ENCODE measurements around the gene ARHGDIB. TPM values are rescaled to one million over a fixed set of nuclear protein-coding genes. Genes with fewer than 3 reads are reported as not detected.

The ARHGDIB gene
- total RNA-seq (2022) = 23.5 and 23.6 TPM in 2 replicates
- percentile 47 among the genes with signal in this experiment for Bru-seq, nascent RNA
- BruChase-seq, experiment 1, labeled RNA remaining after a 6-hour chase = percentile 49 among the genes with signal in this experiment
- percentile 36 among the genes with signal in this experiment for BruChase-seq, experiment 2, labeled RNA remaining after a 2-hour chase
- long read RNA-seq, transcript ARHGDIB-204 (4 exons, 590 nt) = minor isoform, 5 of 44 reads
- long read RNA-seq, transcript ARHGDIB-201 (6 exons, 1,256 nt) = major isoform, 35 of 44 reads
- long read RNA-seq, partial matches to known transcripts = 2 of 44 reads
- long read RNA-seq, other reads (novel, unspliced or antisense) = 2 of 44 reads

GRCh38 chr12:14961466-14962152, at the start of gene ARHGDIB:
ARHGDIB (minus strand) TSS chr12:14961601; CDS start chr12:14950712, 10,889 bp downstream.
- CTCF ChIA-PET = no interaction called here
- H3K36me3 Mint-ChIP-seq (ENCODE audit: insufficient read depth, unreplicated experiment) = no peaks in the 10 kb centered on the region
- H3K4me1 Mint-ChIP-seq (ENCODE audit: low read depth, unreplicated experiment) = peaks cover 11% of the 10 kb centered on the region
- intact Hi-C loops (cut with micrococcal nuclease; ENCODE audit: unreplicated experiment) = no loop called here
- peak within 1 kb of the TSS; percentile 66 for H3K4me3 Mint-ChIP-seq (ENCODE audit: low read depth, unreplicated experiment)
- TF ChIP-seq CTCF (IDR thresholded peaks at IDR 0.05; ENCODE audit: unreplicated experiment) = no peak
- no peaks in the 10 kb centered on the region for H3K9me3 Mint-ChIP-seq (ENCODE audit: low read depth, unreplicated experiment)
- H3K27me3 Mint-ChIP-seq (ENCODE audit: unreplicated experiment) = no peaks in the 10 kb centered on the region
- no peak for DNase-seq
- no TSS peak for BruUV-seq (replicated peaks)
- peak within 1 kb of the TSS; percentile 60 for H3K27ac Mint-ChIP-seq (ENCODE audit: unreplicated experiment)

DNA sequence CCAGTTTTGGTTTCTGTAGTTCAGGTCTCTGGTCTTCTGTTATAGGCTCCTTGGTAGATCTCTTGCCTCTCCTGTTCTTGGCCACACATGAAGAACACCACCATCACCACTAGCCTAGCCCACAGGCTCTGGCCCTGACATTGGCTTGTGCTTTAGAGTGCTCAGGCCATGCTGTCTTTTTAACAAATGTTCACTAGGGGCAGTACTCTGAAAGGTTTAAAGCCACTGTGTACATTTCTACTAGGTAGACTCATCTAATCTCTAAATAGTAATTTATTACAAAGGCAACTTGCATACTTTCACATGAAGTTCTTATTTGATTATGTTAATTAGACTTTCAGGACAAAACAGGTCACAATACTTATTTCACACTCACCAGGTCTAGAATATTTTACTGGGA, 49.8 kb upstream of the ARHGDIB start:
- H3K36me3 Mint-ChIP-seq (ENCODE audit: insufficient read depth, unreplicated experiment) = no peaks in the 10 kb centered on the region
- BruUV-seq (replicated peaks) = no TSS peak
- H3K4me1 Mint-ChIP-seq (ENCODE audit: low read depth, unreplicated experiment) = no peaks in the 10 kb centered on the region
- peak; percentile 22 for TF ChIP-seq CTCF (IDR thresholded peaks at IDR 0.05; ENCODE audit: unreplicated experiment)
- peaks cover 20% of the 10 kb centered on the region for H3K27me3 Mint-ChIP-seq (ENCODE audit: unreplicated experiment)
- intact Hi-C loops (cut with micrococcal nuclease; ENCODE audit: unreplicated experiment) = loop anchor here (5.0 kb wide), 1 partner anchor 211 kb away; the partner anchor contains the start of gene RERG
- H3K4me3 Mint-ChIP-seq (ENCODE audit: low read depth, unreplicated experiment) = no peak overlapping the region
- CTCF ChIA-PET = interaction anchor here (0.6 to 1.2 kb wide), 2 partner anchors 161 to 1012 kb away, joined by 3 to 4 read pairs; no protein-coding TSS in a partner anchor
- no peak for DNase-seq
- no peak overlapping the region for H3K27ac Mint-ChIP-seq (ENCODE audit: unreplicated experiment)
- no peaks in the 10 kb centered on the region for H3K9me3 Mint-ChIP-seq (ENCODE audit: low read depth, unreplicated experiment)

DNA sequence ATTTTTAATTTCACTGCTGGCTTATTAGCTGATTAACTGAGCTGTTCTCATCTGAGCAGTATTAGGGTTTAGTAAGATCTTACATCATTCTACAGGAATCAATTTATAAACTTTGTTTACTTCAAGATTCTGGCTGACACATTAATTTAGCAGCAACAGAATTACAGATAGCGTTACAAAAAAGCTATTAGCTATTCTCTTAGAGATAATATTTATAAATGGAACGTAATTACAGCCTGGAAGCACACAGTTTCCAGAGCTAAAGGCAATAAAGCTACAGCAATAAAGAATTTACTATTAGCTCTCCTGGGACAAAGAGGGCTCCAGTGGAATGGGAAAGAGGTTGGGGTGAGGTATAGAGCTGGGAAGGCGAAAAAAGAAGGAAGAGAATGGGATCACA, 46.1 kb upstream of the ARHGDIB start:
- no peak for DNase-seq
- BruUV-seq (replicated peaks) = no TSS peak
- TF ChIP-seq CTCF (IDR thresholded peaks at IDR 0.05; ENCODE audit: unreplicated experiment) = no peak
- Mint-ChIP-seq H3K4me3 (ENCODE audit: low read depth, unreplicated experiment) (no peak overlapping the region), H3K36me3 (ENCODE audit: insufficient read depth, unreplicated experiment) (no peaks in the 10 kb centered on the region), H3K27me3 (ENCODE audit: unreplicated experiment) (peaks cover 23% of the 10 kb centered on the region), H3K4me1 (ENCODE audit: low read depth, unreplicated experiment) (no peaks in the 10 kb centered on the region), H3K9me3 (ENCODE audit: low read depth, unreplicated experiment) (no peaks in the 10 kb centered on the region), H3K27ac (ENCODE audit: unreplicated experiment) (no peak overlapping the region)
- intact Hi-C loops (cut with micrococcal nuclease; ENCODE audit: unreplicated experiment) = no loop called here
- CTCF ChIA-PET = no interaction called here

DNA sequence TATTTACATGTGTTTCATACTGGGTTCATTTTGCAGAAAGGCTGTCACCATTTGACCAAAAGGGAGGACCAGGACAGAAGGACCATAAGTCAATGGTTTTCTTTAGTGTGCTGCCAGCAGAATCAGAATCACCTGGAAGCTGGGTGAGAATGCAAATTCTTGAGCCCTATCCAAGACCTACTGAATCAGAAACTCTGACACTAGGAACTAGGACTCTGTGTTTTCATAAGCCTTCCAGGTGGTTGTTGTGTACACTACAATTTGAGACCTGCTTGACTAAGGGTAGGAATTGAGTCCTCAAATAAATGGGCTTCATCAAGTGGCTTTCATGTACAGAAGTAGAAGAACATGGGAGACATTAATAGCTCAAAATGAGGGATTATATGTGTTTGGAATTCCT, 43.7 kb upstream of the ARHGDIB start:
- Mint-ChIP-seq H3K27me3 (ENCODE audit: unreplicated experiment) (peaks cover 23% of the 10 kb centered on the region), H3K4me3 (ENCODE audit: low read depth, unreplicated experiment) (no peak overlapping the region), H3K27ac (ENCODE audit: unreplicated experiment) (no peak overlapping the region), H3K36me3 (ENCODE audit: insufficient read depth, unreplicated experiment) (no peaks in the 10 kb centered on the region), H3K9me3 (ENCODE audit: low read depth, unreplicated experiment) (no peaks in the 10 kb centered on the region), H3K4me1 (ENCODE audit: low read depth, unreplicated experiment) (no peaks in the 10 kb centered on the region)
- no peak for DNase-seq
- TF ChIP-seq CTCF (IDR thresholded peaks at IDR 0.05; ENCODE audit: unreplicated experiment) = no peak
- CTCF ChIA-PET = no interaction called here
- no TSS peak for BruUV-seq (replicated peaks)
- intact Hi-C loops (cut with micrococcal nuclease; ENCODE audit: unreplicated experiment) = no loop called here

Data from Calu3 (cell line).